ENCODE data around the gene RNF10.
"Not testable (repeated sequence)": the region's sequence is repeated elsewhere in the genome, so short reads cannot be mapped to it uniquely, and the experiment has no call there.

RNF10 gene

DNA sequence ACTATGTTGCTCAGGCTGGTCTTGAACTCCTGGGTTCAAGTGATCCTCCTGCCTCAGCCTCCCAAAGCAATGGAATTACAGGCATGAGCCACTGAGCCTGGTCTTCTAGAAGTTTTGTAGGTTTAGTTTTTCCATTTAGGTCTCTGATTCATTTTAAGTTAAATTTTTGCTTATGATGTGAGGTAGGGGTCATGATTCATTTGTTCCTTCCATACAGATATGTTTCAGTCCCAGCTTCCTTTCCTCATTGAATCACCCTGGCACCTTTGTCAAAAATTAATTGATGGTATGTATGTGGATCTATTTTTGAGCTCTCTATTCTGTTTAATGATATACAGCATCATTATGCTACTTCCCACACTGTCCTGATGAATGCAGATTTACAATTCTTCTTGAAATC, 80.7 kb downstream of the RNF10 start:
- no peak overlapping the region for H3K4me3 ChIP-seq (ENCODE audit: low read depth, low read length, poor library complexity, severe bottlenecking)
- no peak overlapping the region for H3K9ac ChIP-seq (ENCODE audit: low read length)
- H2AFZ ChIP-seq (ENCODE audit: low read length) = no peak overlapping the region
- no peaks in the 10 kb centered on the region for H4K20me1 ChIP-seq (ENCODE audit: insufficient read depth, low read length)
- no peaks in the 10 kb centered on the region for H3F3A ChIP-seq (ENCODE audit: insufficient read depth, low read length)
- H3K27me3 ChIP-seq (ENCODE audit: insufficient read depth, low read length) = peaks cover 5% of the 10 kb centered on the region; the same call in 1 of the 2 replicates
- no peak overlapping the region for H3K4me2 ChIP-seq (ENCODE audit: low read length)
- no peaks in the 10 kb centered on the region for H3K9me3 ChIP-seq (ENCODE audit: low read length)
- no peaks in the 10 kb centered on the region for H3K9me2 ChIP-seq (ENCODE audit: low read depth, low read length)
- H3K27ac ChIP-seq (ENCODE audit: low read depth, low read length, poor library complexity, severe bottlenecking) = no peak overlapping the region
- no peaks in the 10 kb centered on the region for H3K79me2 ChIP-seq (ENCODE audit: insufficient read depth, low read length)
- TF ChIP-seq CTCF (IDR thresholded peaks at IDR 0.05; ENCODE audit: low read length) (no peak), EZH2 (IDR thresholded peaks at IDR 0.05; ENCODE audit: borderline replicate concordance, low read length) (no peak)
- H3K4me1 ChIP-seq (ENCODE audit: insufficient read depth, low read length, severe bottlenecking) = no peaks in the 10 kb centered on the region
- H3K36me3 ChIP-seq (ENCODE audit: insufficient read depth, low read length) = no peaks in the 10 kb centered on the region

DNA sequence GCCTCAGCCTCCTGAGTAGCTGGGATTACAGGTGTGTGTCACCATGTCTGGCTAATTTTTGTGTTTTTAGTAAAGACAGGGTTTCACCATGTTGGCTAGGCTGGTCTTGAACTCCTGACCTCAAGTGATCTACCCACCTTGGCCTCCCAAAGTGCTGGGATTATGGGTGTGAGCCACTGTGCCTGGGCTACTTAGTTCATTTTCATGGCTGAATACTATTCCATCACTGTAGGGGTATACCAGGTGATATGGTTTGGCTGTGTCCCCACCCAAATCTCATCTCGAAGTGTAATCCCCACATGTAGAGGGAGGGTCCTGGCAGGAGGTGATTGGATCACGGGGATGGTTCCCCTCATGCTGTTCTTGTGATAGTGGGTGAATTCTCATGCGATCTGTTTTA, 83.0 kb downstream of the RNF10 start:
- H3K4me1 ChIP-seq (ENCODE audit: insufficient read depth, low read length, severe bottlenecking); H3K9me2 ChIP-seq (ENCODE audit: low read depth, low read length); H3F3A ChIP-seq (ENCODE audit: insufficient read depth, low read length); H2AFZ ChIP-seq (ENCODE audit: low read length); H3K4me2 ChIP-seq (ENCODE audit: low read length); H4K20me1 ChIP-seq (ENCODE audit: insufficient read depth, low read length); H3K9me3 ChIP-seq (ENCODE audit: low read length); H3K79me2 ChIP-seq (ENCODE audit: insufficient read depth, low read length); H3K9ac ChIP-seq (ENCODE audit: low read length); H3K4me3 ChIP-seq (ENCODE audit: low read depth, low read length, poor library complexity, severe bottlenecking); H3K36me3 ChIP-seq (ENCODE audit: insufficient read depth, low read length); H3K27ac ChIP-seq (ENCODE audit: low read depth, low read length, poor library complexity, severe bottlenecking): not testable (repeated sequence)
- peaks cover 14% of the 10 kb centered on the region for H3K27me3 ChIP-seq (ENCODE audit: insufficient read depth, low read length)

DNA sequence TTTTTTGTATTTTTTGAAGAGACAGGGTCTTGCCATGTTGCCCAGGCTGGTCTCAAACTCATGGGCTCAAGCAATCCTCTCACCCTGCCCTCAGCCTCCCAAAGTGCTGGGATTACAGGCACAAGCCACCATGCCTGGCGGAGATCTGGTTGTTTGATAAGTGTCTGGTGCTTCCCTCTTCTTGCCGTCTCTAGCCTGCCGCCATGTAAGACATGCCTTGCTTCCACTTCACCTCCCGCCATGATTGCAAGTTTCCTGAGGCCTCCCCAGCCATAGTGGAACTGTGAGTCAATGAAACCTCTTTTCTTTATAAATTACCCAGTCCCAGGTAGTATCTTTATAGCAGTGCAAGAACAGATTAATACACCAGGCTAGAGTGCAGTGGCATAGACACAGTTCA, 83.6 kb downstream of the RNF10 start:
- not testable (repeated sequence) for H3K4me1 ChIP-seq (ENCODE audit: insufficient read depth, low read length, severe bottlenecking); H3K79me2 ChIP-seq (ENCODE audit: insufficient read depth, low read length); H3K36me3 ChIP-seq (ENCODE audit: insufficient read depth, low read length)

GRCh38 chr12:120618954-120619615, 84.9 kb downstream of the RNF10 start:
- Histone ChIP-seq H4K20me1 (ENCODE audit: insufficient read depth, low read length) (no peaks in the 10 kb centered on the region), H3K9ac (ENCODE audit: low read length) (no peak overlapping the region), H3K27ac (ENCODE audit: low read depth, low read length, poor library complexity, severe bottlenecking) (no peak overlapping the region), H3K4me2 (ENCODE audit: low read length) (no peak overlapping the region), H3K79me2 (ENCODE audit: insufficient read depth, low read length) (no peaks in the 10 kb centered on the region), H3F3A (ENCODE audit: insufficient read depth, low read length) (no peaks in the 10 kb centered on the region), H3K4me3 (ENCODE audit: low read depth, low read length, poor library complexity, severe bottlenecking) (no peak overlapping the region), H3K9me3 (ENCODE audit: low read length) (no peaks in the 10 kb centered on the region), H3K27me3 (ENCODE audit: insufficient read depth, low read length) (peaks cover 18% of the 10 kb centered on the region), H3K4me1 (ENCODE audit: insufficient read depth, low read length, severe bottlenecking) (no peaks in the 10 kb centered on the region), H3K9me2 (ENCODE audit: low read depth, low read length) (no peaks in the 10 kb centered on the region), H3K36me3 (ENCODE audit: insufficient read depth, low read length) (no peaks in the 10 kb centered on the region), H2AFZ (ENCODE audit: low read length) (no peak overlapping the region)
- TF ChIP-seq CTCF (IDR thresholded peaks at IDR 0.05; ENCODE audit: low read length) = no peak

More for the DNA sequence above, 83.6 kb downstream of the RNF10 start:
- not testable (repeated sequence) for H2AFZ ChIP-seq (ENCODE audit: low read length); H3K9ac ChIP-seq (ENCODE audit: low read length); H3K4me3 ChIP-seq (ENCODE audit: low read depth, low read length, poor library complexity, severe bottlenecking); H3K9me3 ChIP-seq (ENCODE audit: low read length); H3K9me2 ChIP-seq (ENCODE audit: low read depth, low read length); H3F3A ChIP-seq (ENCODE audit: insufficient read depth, low read length); H4K20me1 ChIP-seq (ENCODE audit: insufficient read depth, low read length); H3K27ac ChIP-seq (ENCODE audit: low read depth, low read length, poor library complexity, severe bottlenecking); H3K4me2 ChIP-seq (ENCODE audit: low read length)
- peaks cover 18% of the 10 kb centered on the region for H3K27me3 ChIP-seq (ENCODE audit: insufficient read depth, low read length)

Measured in OCI-LY1 (cell line).